HEK293 (cell line): ENCODE data around the gene SLC18A2.
A peak's percentile ranks its signal among the peaks of the same experiment; 100 is the strongest.

Source experiments
- EGR2 ChIP-seq: fragments of 450-650 bp; formaldehyde crosslinking; IDR thresholded peaks from 2 replicates; pipeline ENCODE4 v1.5.1; 2016; ENCODE audit warnings: low read depth, missing biosample characterization, missing genetic modification characterization
- GLIS1 ChIP-seq: fragments of 450-650 bp; formaldehyde crosslinking; IDR thresholded peaks from 2 replicates; pipeline ENCODE4 v1.5.1; 2016; ENCODE audit warnings: missing biosample characterization, missing genetic modification characterization
- GLIS2 ChIP-seq: fragments of 450-650 bp; formaldehyde crosslinking; IDR thresholded peaks from 2 replicates; pipeline ENCODE4 v1.5.1; 2016; ENCODE audit warnings: missing biosample characterization, missing genetic modification characterization
- HOXA7 ChIP-seq: sonication (generic); formaldehyde crosslinking; IDR thresholded peaks from 2 replicates; pipeline ENCODE4 v1.8.1; 2022; ENCODE audit warnings: missing genetic modification reagents, borderline replicate concordance
- MZF1 ChIP-seq: fragments of 450-650 bp; formaldehyde crosslinking; IDR thresholded peaks from 2 replicates; pipeline ENCODE4 v1.5.1; 2017; ENCODE audit warnings: missing biosample characterization, missing genetic modification characterization, borderline replicate concordance
- OSR2 ChIP-seq: fragments of 450-650 bp; formaldehyde crosslinking; IDR thresholded peaks from 2 replicates; pipeline ENCODE4 v1.5.1; 2016; ENCODE audit warnings: missing biosample characterization, missing genetic modification characterization
- REPIN1 ChIP-seq: fragments of 450-650 bp; formaldehyde crosslinking; IDR thresholded peaks from 2 replicates; pipeline ENCODE4 v1.5.1; 2017; ENCODE audit warnings: missing biosample characterization, missing genetic modification characterization, low read depth
- SCRT1 ChIP-seq: fragments of 450-650 bp; formaldehyde crosslinking; IDR thresholded peaks from 2 replicates; pipeline ENCODE4 v1.5.1; 2016; ENCODE audit warnings: missing biosample characterization, missing genetic modification characterization, borderline replicate concordance
- SP3 ChIP-seq: fragments of 450-650 bp; formaldehyde crosslinking; IDR thresholded peaks from 2 replicates; pipeline ENCODE4 v1.5.1; 2016; ENCODE audit warnings: missing biosample characterization, missing genetic modification characterization
- YY2 ChIP-seq: fragments of 450-650 bp; formaldehyde crosslinking; IDR thresholded peaks from 2 replicates; pipeline ENCODE4 v1.5.1; 2016; ENCODE audit warnings: missing biosample characterization, missing genetic modification characterization
- ZBTB1 ChIP-seq: fragments of 450-650 bp; formaldehyde crosslinking; IDR thresholded peaks from 2 replicates; pipeline ENCODE4 v1.5.1; 2016; ENCODE audit warnings: missing biosample characterization, missing genetic modification characterization
- ZEB2 ChIP-seq: fragments of 450-650 bp; formaldehyde crosslinking; IDR thresholded peaks from 2 replicates; pipeline ENCODE4 v1.5.1; 2016; ENCODE audit warnings: missing biosample characterization, missing genetic modification characterization
- ZFP41 ChIP-seq: fragments of 450-650 bp; formaldehyde crosslinking; IDR thresholded peaks from 2 replicates; pipeline ENCODE4 v1.5.1; 2016; ENCODE audit warnings: missing biosample characterization, missing genetic modification characterization, borderline replicate concordance
- ZNF10 ChIP-seq: fragments of 450-650 bp; formaldehyde crosslinking; IDR thresholded peaks from 2 replicates; pipeline ENCODE4 v1.5.1; 2017; ENCODE audit warnings: missing biosample characterization, missing genetic modification characterization
- ZNF138 ChIP-seq: fragments of 450-650 bp; formaldehyde crosslinking; IDR thresholded peaks from 2 replicates; pipeline ENCODE4 v1.5.1; 2016; ENCODE audit warnings: missing biosample characterization, missing genetic modification characterization, borderline replicate concordance
- ZNF140 ChIP-seq: fragments of 450-650 bp; formaldehyde crosslinking; IDR thresholded peaks from 2 replicates; pipeline ENCODE4 v1.5.1; 2016; ENCODE audit warnings: missing biosample characterization, missing genetic modification characterization
- ZNF354C ChIP-seq: fragments of 450-650 bp; formaldehyde crosslinking; IDR thresholded peaks from 2 replicates; pipeline ENCODE4 v1.5.1; 2016; ENCODE audit warnings: missing biosample characterization, missing genetic modification characterization, low read depth, borderline replicate concordance
- ZNF37A ChIP-seq: fragments of 450-650 bp; IDR thresholded peaks from 2 replicates; pipeline ENCODE4 v1.5.1; 2018; ENCODE audit warnings: missing biosample characterization, missing genetic modification characterization
- ZNF391 ChIP-seq: fragments of 450-650 bp; formaldehyde crosslinking; IDR thresholded peaks from 2 replicates; pipeline ENCODE4 v1.5.1; 2016; ENCODE audit warnings: low read depth, missing biosample characterization, missing genetic modification characterization, borderline replicate concordance
- ZNF473 ChIP-seq: fragments of 450-650 bp; formaldehyde crosslinking; IDR thresholded peaks from 2 replicates; pipeline ENCODE4 v1.5.1; 2017; ENCODE audit warnings: missing biosample characterization, missing genetic modification characterization
- ZNF514 ChIP-seq: fragments of 450-650 bp; formaldehyde crosslinking; IDR thresholded peaks from 2 replicates; pipeline ENCODE4 v1.5.1; 2016; ENCODE audit warnings: missing biosample characterization, missing genetic modification characterization
- ZNF529 ChIP-seq: fragments of 450-650 bp; formaldehyde crosslinking; IDR thresholded peaks from 2 replicates; pipeline ENCODE4 v1.5.1; 2017; ENCODE audit warnings: missing genetic modification characterization, missing biosample characterization; ENCODE audit not compliant: insufficient replicate concordance
- ZNF596 ChIP-seq: fragments of 450-650 bp; IDR thresholded peaks from 2 replicates; pipeline ENCODE4 v1.5.0; 2018; ENCODE audit warnings: missing biosample characterization, mild to moderate bottlenecking, missing genetic modification characterization, moderate library complexity
- ZNF701 ChIP-seq: fragments of 450-650 bp; formaldehyde crosslinking; IDR thresholded peaks from 2 replicates; pipeline ENCODE4 v1.5.1; 2016; ENCODE audit warnings: missing biosample characterization, missing genetic modification characterization
- ZNF791 ChIP-seq: fragments of 450-650 bp; formaldehyde crosslinking; IDR thresholded peaks from 2 replicates; pipeline ENCODE4 v1.5.1; 2016; ENCODE audit warnings: missing biosample characterization, missing genetic modification characterization
- ZNF843 ChIP-seq: fragments of 450-650 bp; formaldehyde crosslinking; IDR thresholded peaks from 2 replicates; pipeline ENCODE4 v1.5.1; 2016; ENCODE audit warnings: missing biosample characterization, missing genetic modification characterization
- TF ChIP-seq, protein P1 (sequence below): fragments of 450-650 bp; formaldehyde crosslinking; IDR thresholded peaks from 2 replicates; pipeline ENCODE4 v1.5.1; 2016; ENCODE audit warnings: missing biosample characterization, missing genetic modification characterization
- TF ChIP-seq, protein P2 (sequence below): fragments of 450-650 bp; formaldehyde crosslinking; IDR thresholded peaks from 2 replicates; pipeline ENCODE4 v1.5.1; 2016; ENCODE audit warnings: missing biosample characterization, missing genetic modification characterization
- TF ChIP-seq, protein P3 (sequence below): fragments of 450-650 bp; formaldehyde crosslinking; IDR thresholded peaks from 2 replicates; pipeline ENCODE4 v1.5.1; 2016; ENCODE audit warnings: missing biosample characterization, missing genetic modification characterization
- TF ChIP-seq, protein P4 (sequence below): fragments of 450-650 bp; formaldehyde crosslinking; IDR thresholded peaks from 2 replicates; pipeline ENCODE4 v1.5.1; 2016; ENCODE audit warnings: missing biosample characterization, missing genetic modification characterization
- TF ChIP-seq, protein P5 (sequence below): fragments of 450-650 bp; formaldehyde crosslinking; IDR thresholded peaks from 2 replicates; pipeline ENCODE4 v1.5.1; 2017; ENCODE audit warnings: missing biosample characterization, missing genetic modification characterization
- TF ChIP-seq, protein P6 (sequence below): sonication (generic); formaldehyde crosslinking; IDR thresholded peaks from 2 replicates; pipeline ENCODE4 v1.8.1; 2022; ENCODE audit warnings: mild to moderate bottlenecking, moderate library complexity, missing genetic modification reagents
- TF ChIP-seq, protein P7 (sequence below): fragments of 450-650 bp; formaldehyde crosslinking; IDR thresholded peaks from 2 replicates; pipeline ENCODE4 v1.5.1; 2016; ENCODE audit warnings: missing biosample characterization, missing genetic modification characterization

Gene SLC18A2

DNA sequence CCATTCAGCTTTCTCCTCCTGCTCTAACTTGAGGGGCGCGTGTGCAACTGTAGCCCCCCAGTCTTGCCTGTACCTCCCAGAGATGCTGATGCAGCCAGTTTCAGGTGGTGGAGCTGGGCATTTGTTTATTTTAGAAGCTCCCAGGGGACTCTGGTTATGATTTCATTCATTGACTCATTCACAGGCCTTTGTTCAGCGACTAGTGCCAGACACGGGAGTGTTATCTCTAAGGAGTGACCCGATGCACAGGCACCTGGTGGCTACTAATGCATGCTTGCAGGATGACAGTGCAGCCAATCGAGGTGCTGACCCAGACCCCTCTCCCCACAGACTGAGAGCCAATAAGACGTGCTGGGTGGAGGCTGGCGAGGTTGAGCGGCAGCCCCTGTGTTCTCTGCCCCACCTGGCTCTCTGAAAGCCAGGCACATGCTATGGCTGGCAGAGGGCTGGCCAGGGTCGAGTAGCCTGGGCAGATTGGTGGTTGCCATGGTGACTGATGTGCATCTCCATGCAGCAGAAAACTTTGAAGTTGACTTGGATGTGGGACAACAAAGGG, 19.7 kb upstream of the SLC18A2 start (continued):
- TF ChIP-seq, protein P1, sequence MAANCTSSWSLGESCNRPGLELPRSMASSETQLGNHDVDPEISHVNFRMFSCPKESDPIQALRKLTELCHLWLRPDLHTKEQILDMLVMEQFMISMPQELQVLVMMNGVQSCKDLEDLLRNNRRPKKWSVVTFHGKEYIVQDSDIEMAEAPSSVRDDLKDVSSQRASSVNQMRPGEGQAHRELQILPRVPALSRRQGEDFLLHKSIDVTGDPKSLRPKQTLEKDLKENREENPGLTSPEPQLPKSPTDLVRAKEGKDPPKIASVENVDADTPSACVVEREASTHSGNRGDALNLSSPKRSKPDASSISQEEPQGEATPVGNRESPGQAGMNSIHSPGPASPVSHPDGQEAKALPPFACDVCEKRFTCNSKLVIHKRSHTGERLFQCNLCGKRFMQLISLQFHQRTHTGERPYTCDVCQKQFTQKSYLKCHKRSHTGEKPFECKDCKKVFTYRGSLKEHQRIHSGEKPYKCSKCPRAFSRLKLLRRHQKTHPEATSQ, result no peak
- TF ChIP-seq, protein P2, sequence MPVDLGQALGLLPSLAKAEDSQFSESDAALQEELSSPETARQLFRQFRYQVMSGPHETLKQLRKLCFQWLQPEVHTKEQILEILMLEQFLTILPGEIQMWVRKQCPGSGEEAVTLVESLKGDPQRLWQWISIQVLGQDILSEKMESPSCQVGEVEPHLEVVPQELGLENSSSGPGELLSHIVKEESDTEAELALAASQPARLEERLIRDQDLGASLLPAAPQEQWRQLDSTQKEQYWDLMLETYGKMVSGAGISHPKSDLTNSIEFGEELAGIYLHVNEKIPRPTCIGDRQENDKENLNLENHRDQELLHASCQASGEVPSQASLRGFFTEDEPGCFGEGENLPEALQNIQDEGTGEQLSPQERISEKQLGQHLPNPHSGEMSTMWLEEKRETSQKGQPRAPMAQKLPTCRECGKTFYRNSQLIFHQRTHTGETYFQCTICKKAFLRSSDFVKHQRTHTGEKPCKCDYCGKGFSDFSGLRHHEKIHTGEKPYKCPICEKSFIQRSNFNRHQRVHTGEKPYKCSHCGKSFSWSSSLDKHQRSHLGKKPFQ (tag by site-specific recombination), result no peak
- TF ChIP-seq ZNF843 (tag by site-specific recombination) (peak; percentile 28; the same call in 1 of the 2 replicates), ZNF529 (no peak), ZNF701 (tag by site-specific recombination) (no peak), ZNF140 (tag by site-specific recombination) (no peak), ZEB2 (tag by site-specific recombination) (0 out of 2 replicates have a peak, but pooled peaks have one; percentile 43), ZNF514 (tag by site-specific recombination) (no peak), HOXA7 (CRISPR knock-in tag) (no peak), GLIS1 (tag by site-specific recombination) (peak; percentile 61), YY2 (no peak), ZNF391 (no peak), ZNF596 (tag by site-specific recombination) (no peak), SCRT1 (tag by site-specific recombination) (no peak), SP3 (tag by site-specific recombination) (no peak), ZNF10 (tag by site-specific recombination) (no peak), ZNF37A (tag by site-specific recombination) (no peak), EGR2 (tag by site-specific recombination) (no peak), ZNF791 (tag by site-specific recombination) (no peak), REPIN1 (tag by site-specific recombination) (no peak), ZNF354C (tag by site-specific recombination) (no peak), ZNF138 (tag by site-specific recombination) (no peak), GLIS2 (peak; percentile 55; the same call in 1 of the 2 replicates), OSR2 (peak; percentile 48; the same call in 1 of the 2 replicates), ZNF473 (no peak), MZF1 (tag by site-specific recombination) (no peak), ZBTB1 (tag by site-specific recombination) (no peak), ZFP41 (no peak)
- TF ChIP-seq, protein P3, sequence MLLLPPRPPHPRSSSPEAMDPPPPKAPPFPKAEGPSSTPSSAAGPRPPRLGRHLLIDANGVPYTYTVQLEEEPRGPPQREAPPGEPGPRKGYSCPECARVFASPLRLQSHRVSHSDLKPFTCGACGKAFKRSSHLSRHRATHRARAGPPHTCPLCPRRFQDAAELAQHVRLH (tag by site-specific recombination), result no peak
- TF ChIP-seq, protein P4, sequence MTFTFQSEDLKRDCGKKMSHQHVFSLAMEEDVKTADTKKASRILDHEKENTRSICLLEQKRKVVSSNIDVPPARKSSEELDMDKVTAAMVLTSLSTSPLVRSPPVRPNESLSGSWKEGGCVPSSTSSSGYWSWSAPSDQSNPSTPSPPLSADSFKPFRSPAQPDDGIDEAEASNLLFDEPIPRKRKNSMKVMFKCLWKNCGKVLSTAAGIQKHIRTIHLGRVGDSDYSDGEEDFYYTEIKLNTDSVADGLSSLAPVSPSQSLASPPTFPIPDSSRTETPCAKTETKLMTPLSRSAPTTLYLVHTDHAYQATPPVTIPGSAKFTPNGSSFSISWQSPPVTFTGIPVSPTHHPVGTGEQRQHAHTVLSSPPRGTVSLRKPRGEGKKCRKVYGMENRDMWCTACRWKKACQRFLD (tag by site-specific recombination), result no peak
- TF ChIP-seq, protein P5, sequence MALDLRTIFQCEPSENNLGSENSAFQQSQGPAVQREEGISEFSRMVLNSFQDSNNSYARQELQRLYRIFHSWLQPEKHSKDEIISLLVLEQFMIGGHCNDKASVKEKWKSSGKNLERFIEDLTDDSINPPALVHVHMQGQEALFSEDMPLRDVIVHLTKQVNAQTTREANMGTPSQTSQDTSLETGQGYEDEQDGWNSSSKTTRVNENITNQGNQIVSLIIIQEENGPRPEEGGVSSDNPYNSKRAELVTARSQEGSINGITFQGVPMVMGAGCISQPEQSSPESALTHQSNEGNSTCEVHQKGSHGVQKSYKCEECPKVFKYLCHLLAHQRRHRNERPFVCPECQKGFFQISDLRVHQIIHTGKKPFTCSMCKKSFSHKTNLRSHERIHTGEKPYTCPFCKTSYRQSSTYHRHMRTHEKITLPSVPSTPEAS (tag by site-specific recombination), result no peak
- TF ChIP-seq, protein P6, sequence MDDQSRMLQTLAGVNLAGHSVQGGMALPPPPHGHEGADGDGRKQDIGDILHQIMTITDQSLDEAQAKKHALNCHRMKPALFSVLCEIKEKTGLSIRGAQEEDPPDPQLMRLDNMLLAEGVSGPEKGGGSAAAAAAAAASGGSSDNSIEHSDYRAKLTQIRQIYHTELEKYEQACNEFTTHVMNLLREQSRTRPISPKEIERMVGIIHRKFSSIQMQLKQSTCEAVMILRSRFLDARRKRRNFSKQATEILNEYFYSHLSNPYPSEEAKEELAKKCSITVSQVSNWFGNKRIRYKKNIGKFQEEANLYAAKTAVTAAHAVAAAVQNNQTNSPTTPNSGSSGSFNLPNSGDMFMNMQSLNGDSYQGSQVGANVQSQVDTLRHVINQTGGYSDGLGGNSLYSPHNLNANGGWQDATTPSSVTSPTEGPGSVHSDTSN (CRISPR knock-in tag), result no peak
- TF ChIP-seq, protein P7, sequence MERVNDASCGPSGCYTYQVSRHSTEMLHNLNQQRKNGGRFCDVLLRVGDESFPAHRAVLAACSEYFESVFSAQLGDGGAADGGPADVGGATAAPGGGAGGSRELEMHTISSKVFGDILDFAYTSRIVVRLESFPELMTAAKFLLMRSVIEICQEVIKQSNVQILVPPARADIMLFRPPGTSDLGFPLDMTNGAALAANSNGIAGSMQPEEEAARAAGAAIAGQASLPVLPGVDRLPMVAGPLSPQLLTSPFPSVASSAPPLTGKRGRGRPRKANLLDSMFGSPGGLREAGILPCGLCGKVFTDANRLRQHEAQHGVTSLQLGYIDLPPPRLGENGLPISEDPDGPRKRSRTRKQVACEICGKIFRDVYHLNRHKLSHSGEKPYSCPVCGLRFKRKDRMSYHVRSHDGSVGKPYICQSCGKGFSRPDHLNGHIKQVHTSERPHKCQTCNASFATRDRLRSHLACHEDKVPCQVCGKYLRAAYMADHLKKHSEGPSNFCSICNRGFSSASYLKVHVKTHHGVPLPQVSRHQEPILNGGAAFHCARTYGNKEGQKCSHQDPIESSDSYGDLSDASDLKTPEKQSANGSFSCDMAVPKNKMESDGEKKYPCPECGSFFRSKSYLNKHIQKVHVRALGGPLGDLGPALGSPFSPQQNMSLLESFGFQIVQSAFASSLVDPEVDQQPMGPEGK (tag by site-specific recombination), result peak; percentile 78
